Stimulated activated CD4-positive, alpha-beta T cell treated with anti-CD3 and anti-CD28 coated beads, Interleukin-15, amount 100 ng/mL, for 48 hours (primary cell): ENCODE data around the gene RCE1.

Experiments used
- DNase-seq, 2 donors: peaks; one replicate each; pipeline ENCODE4 v3.0.0-alpha.2; 2020; ENCODE audit warnings: low read depth in 2 of 2

RCE1 gene

GRCh38 chr11:66868082-66868725 is 25.0 kb downstream of the RCE1 start:
- no peak for DNase-seq

- peak; percentile 77 to 81 for DNase-seq
Measured at GRCh38 chr11:66868726-66869566, 25.7 kb downstream of the RCE1 start.

GRCh38 chr11:66869567-66869870 is 26.3 kb downstream of the RCE1 start:
- no peak for DNase-seq

- no peak for DNase-seq
Measured at GRCh38 chr11:66870131-66870530, 26.9 kb downstream of the RCE1 start.

GRCh38 chr11:66870616-66871520 is 27.6 kb downstream of the RCE1 start:
- no peak for DNase-seq

DNA sequence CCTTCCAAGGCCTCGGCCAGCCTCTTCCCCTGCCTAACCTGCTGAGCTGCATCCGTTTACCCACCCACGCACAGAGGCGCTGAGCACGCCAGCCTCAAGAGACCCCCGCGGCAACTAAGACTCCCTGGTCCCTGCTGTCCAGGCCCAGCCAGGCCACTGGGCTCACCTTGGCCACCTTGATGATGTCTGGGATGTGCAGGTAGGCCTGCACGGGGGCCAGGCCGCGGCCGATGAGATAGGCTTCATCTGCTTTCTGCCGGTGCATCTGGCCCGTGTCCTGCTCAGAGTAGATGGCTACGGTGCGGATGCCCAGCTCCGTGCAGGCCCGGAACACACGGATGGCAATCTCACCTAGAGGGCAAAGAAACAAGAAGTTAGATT is 28.3 kb downstream of the RCE1 start:
- no peak for DNase-seq

DNA sequence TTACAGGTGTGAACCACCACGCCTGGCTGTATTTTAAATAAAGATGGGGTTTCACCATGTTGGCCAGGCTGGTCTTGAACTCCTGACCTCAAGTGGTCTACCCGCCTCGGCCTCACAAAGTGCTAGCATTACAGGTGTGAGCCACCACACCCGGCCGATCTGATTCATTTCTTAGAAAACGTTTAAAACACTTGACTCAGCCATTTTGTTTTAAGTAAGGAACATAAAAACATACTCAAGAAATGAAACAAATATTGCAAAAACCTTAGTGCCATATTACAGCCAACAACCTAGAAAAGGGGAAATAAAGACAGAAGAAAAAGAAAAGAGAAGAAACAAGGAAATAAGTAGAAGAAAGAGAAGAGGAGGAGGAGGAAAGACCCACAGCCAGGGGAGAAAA is 31.0 kb downstream of the RCE1 start:
- no peak for DNase-seq

DNA sequence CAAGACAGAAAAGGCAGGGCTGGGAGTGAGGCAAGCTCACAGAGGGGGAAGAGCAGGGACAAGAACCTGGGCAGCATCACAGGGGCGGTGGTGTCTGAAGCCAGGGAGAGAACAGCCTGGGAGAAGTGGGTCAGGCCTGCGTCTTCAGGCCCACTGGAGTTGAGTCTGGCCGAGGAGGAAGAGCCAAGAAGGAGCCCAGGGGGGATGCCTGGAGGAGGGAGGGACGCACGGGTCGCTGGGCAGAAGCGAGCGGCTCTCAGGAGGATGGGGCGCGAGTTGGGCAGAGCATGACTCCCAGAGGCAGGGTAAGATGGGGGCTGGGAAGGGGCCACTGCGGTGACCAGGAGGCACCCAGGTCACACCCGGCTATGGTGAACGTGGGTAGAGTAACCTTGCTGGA is 32.1 kb downstream of the RCE1 start:
- DNase-seq = no peak

DNA sequence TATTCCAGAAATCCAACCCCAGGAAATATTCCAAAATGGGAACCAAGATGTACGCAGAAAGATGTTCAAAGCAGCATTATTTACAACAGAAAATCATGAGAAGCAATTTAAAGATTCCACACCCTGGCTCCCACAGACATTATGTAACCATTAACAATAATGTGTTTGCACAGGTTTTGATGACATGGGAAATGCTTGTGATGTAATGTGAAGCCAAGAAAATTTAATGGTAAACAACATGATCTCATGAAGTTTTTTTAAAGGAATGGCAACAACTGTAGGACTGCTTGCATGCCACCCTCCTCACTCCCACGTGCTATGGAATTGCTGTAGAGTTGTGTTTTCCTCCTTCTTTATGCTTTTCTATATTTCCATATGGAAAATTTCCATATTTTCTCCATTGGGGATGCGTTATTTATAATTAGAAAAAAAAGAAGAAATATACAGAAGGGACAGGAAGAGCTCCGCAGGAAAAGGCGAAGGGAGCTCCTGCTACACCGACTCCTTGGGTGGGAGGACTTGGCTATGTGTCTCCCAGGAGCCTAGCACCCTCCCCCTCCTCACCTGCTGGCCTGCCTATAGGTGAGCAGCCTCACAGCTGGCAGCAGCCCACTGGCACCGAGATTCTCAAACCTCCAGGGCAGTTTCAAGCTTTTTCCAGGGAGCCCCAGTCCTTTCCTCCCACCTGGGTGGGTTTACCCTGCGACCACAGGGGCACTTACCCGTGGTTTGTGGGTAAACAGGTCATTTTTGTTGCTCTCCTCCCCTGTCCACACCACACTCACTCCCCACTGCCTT is 34.5 kb downstream of the RCE1 start:
- no peak for DNase-seq

DNA sequence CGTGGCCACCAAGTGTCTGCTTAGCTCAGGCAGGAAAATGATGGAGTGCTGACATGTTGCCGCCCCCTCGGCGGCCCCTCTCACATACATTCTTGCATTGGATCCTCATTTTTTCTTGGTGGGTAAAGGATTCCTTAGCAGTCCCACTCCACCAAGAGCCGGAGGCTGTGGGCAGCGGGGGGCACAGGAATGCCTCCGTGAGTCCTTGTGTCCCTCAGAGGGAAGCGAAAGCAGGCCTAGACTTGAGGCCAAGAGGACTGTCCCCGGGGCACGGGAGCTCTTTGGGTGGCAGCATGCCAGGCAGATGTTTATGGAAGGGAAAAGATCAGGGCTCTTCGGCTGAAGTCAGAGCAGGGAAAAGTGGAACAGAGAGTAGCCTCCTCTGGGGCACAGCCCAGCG is 35.2 kb downstream of the RCE1 start:
- no peak for DNase-seq

GRCh38 chr11:66879000-66879399 is 35.8 kb downstream of the RCE1 start:
- DNase-seq = no peak

- no peak for DNase-seq
Measured at GRCh38 chr11:66879583-66879982, 36.3 kb downstream of the RCE1 start.

DNA sequence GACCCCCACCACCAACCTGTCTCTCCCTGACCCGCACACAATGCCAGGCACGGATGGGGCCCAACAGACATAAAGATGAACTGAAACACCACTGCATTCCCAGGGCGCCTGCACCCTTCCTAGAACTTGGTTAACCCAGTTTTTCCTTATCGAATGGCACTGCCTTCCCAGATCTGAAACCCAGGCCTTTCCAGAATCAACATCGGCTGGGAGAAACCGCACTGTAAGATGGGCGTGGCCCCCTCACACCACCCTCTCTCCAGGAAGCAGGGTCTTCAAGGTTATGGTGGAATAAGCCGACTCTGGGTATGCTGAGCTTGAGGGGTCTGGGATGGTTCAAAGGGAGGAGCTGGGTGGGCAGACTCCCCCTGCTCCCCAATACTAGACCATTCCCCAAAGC is 36.8 kb downstream of the RCE1 start:
- DNase-seq = no peak

GRCh38 chr11:66880496-66881450 is 37.5 kb downstream of the RCE1 start:
- DNase-seq = no peak

GRCh38 chr11:66881451-66881835 is 38.2 kb downstream of the RCE1 start:
- DNase-seq = no peak

- DNase-seq = no peak
Measured at GRCh38 chr11:66881927-66882452, 38.7 kb downstream of the RCE1 start.

DNA sequence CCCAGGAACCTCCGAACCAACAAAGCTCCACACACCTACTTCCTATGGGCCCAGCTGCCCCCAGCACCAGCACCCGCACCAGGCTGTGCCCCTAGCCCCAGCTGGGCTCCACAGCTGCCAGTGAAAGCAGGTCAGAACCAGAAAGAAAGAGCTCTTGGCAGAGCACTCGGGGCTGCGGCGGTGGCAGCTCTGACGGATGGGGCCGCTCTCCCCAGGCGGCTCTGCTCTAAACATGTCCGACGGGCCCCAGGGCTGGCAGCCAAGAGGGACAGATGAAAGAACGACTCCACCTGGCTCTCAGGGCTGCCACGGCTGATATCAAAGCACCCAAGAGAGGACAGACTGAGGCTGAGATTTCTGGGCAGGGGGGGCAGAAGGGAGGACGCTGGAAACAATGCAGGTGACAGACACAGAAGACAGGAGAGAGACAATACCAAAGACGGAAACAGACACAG is 39.3 kb downstream of the RCE1 start:
- no peak for DNase-seq

DNA sequence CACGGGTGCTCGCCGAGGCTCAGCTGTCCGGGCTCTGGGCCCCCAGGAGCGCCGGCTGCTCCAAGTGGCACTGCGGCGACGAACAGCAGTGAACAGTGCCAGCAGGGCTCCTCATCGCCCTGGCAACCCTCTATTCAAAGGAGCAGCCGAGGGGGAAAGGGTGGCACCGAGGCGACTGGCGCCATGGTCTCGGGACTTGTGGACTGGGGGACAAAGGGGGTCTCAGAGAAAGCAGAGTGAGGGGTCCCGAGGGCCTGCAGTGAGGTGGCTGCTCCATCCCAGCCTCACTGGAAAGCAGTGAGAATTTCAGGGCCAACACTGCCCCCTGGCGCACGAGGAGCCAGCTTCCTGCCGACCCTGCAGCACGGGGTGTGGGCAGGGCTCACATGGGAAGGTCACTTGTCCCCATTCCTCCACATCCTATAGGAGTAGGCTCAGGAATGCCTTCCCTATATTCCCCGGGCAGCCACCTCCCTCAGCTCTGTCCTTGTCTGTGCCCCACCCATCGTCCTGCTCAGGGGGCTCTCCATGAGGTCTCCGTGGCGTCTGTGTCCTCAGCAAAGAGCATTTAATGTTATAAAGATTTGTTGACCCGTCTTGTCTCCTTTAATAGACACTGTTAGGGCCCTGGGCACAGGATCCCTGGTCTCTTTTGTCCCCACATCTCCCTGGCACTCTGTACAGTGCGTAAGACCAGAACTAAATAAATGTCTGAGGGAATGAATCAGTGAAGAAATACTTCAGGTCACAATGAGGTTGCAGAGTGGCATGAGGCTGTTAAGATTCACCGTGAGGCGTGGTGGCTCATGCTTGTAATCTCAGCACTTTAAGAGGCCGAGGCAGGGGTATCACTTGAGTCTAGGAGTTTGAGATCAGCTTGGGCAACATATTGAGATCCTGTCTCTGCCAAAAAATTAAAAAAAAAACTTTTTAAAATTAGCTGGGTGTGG is 40.0 kb downstream of the RCE1 start:
- DNase-seq = peak; percentile 26 to 45

DNA sequence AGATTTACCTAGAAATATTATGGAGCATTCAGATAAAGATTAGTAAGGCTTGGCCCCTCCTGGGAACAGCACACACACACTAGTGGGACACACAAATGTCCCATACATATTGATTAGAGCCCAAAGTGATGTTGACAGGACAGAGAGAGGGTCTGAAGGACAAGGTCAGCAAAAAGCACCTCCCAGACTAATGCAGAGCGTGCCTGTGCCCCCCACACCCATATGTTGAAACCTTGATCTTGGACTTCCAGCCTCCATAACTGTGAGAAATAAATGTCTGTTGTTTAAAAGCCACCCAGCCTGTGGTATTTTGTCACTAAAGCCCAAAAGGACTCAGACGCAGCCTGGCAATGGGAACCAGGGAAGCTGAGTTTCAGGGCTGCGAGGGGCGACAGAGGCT is 41.2 kb downstream of the RCE1 start:
- no peak for DNase-seq
